Measurements from ENCODE around the gene CEP85L.

The CEP85L gene

GRCh38 chr6:118580585-118581419, 70.6 kb downstream of the CEP85L start:
- Mint-ChIP-seq H3K4me3 (peak overlapping the region; percentile 47), H3K36me3 (peaks cover 48% of the 10 kb centered on the region), H3K27ac (peak overlapping the region; percentile 89), H3K9me3 (peaks cover 18% of the 10 kb centered on the region), H3K4me1 (peaks cover 15% of the 10 kb centered on the region), H3K27me3 (no peaks in the 10 kb centered on the region)

- H3K27me3 Mint-ChIP-seq, result no peaks in the 10 kb centered on the region
- H3K4me3 Mint-ChIP-seq, result no peak overlapping the region
- H3K9me3 Mint-ChIP-seq, result peaks cover 18% of the 10 kb centered on the region
- no peak overlapping the region for H3K27ac Mint-ChIP-seq
- H3K36me3 Mint-ChIP-seq, result peaks cover 56% of the 10 kb centered on the region
- H3K4me1 Mint-ChIP-seq, result peaks cover 5% of the 10 kb centered on the region
These were observed 71.6 kb downstream of the CEP85L start for GRCh38 chr6:118579786-118580185.

GRCh38 chr6:118578617-118579016, 72.8 kb downstream of the CEP85L start:
- H3K27ac Mint-ChIP-seq, result no peak overlapping the region
- H3K27me3 Mint-ChIP-seq, result no peaks in the 10 kb centered on the region
- peaks cover 67% of the 10 kb centered on the region for H3K36me3 Mint-ChIP-seq

GRCh38 chr6:118577972-118578371, 73.4 kb downstream of the CEP85L start:
- no peaks in the 10 kb centered on the region for H3K27me3 Mint-ChIP-seq
- H3K27ac Mint-ChIP-seq, result no peak overlapping the region
- peaks cover 68% of the 10 kb centered on the region for H3K36me3 Mint-ChIP-seq
- H3K4me1 Mint-ChIP-seq, result peaks cover 4% of the 10 kb centered on the region
- peaks cover 18% of the 10 kb centered on the region for H3K9me3 Mint-ChIP-seq
- H3K4me3 Mint-ChIP-seq, result no peak overlapping the region

More at GRCh38 chr6:118578617-118579016, 72.8 kb downstream of the CEP85L start:
- Mint-ChIP-seq H3K4me1 (peaks cover 4% of the 10 kb centered on the region), H3K9me3 (peaks cover 18% of the 10 kb centered on the region), H3K4me3 (no peak overlapping the region)

GRCh38 chr6:118574051-118574865, 77.1 kb downstream of the CEP85L start:
- Mint-ChIP-seq H3K27me3 (no peaks in the 10 kb centered on the region), H3K9me3 (peaks cover 5% of the 10 kb centered on the region)

GRCh38 chr6:118571121-118571520, 80.3 kb downstream of the CEP85L start:
- peaks cover 27% of the 10 kb centered on the region for H3K4me1 Mint-ChIP-seq
- no peaks in the 10 kb centered on the region for H3K9me3 Mint-ChIP-seq
- no peaks in the 10 kb centered on the region for H3K27me3 Mint-ChIP-seq
- H3K4me3 Mint-ChIP-seq, result no peak overlapping the region
- H3K36me3 Mint-ChIP-seq, result peaks cover 26% of the 10 kb centered on the region
- H3K27ac Mint-ChIP-seq, result no peak overlapping the region

More at GRCh38 chr6:118574051-118574865, 77.1 kb downstream of the CEP85L start:
- H3K4me1 Mint-ChIP-seq, result peaks cover 22% of the 10 kb centered on the region
- H3K36me3 Mint-ChIP-seq, result peaks cover 49% of the 10 kb centered on the region
- H3K27ac Mint-ChIP-seq, result peak overlapping the region; percentile 59
- H3K4me3 Mint-ChIP-seq, result no peak overlapping the region

GRCh38 chr6:118569498-118569897, 81.9 kb downstream of the CEP85L start:
- Mint-ChIP-seq H3K9me3 (no peaks in the 10 kb centered on the region), H3K4me1 (peaks cover 41% of the 10 kb centered on the region), H3K36me3 (peaks cover 17% of the 10 kb centered on the region), H3K27me3 (no peaks in the 10 kb centered on the region), H3K4me3 (no peak overlapping the region), H3K27ac (no peak overlapping the region)

- Mint-ChIP-seq H3K27ac (peak overlapping the region; percentile 12), H3K9me3 (no peaks in the 10 kb centered on the region)
These were observed 83.4 kb downstream of the CEP85L start for GRCh38 chr6:118567974-118568373.

GRCh38 chr6:118565311-118565960, 86.0 kb downstream of the CEP85L start:
- Mint-ChIP-seq H3K9me3 (no peaks in the 10 kb centered on the region), H3K27ac (peak overlapping the region; percentile 35), H3K4me1 (peaks cover 43% of the 10 kb centered on the region), H3K27me3 (no peaks in the 10 kb centered on the region), H3K36me3 (peaks cover 8% of the 10 kb centered on the region), H3K4me3 (no peak overlapping the region)

More at GRCh38 chr6:118567974-118568373, 83.4 kb downstream of the CEP85L start:
- H3K27me3 Mint-ChIP-seq, result no peaks in the 10 kb centered on the region
- peaks cover 7% of the 10 kb centered on the region for H3K36me3 Mint-ChIP-seq
- peaks cover 41% of the 10 kb centered on the region for H3K4me1 Mint-ChIP-seq
- H3K4me3 Mint-ChIP-seq, result no peak overlapping the region

GRCh38 chr6:118562959-118563358, 88.4 kb downstream of the CEP85L start:
- Mint-ChIP-seq H3K9me3 (no peaks in the 10 kb centered on the region), H3K4me1 (peaks cover 53% of the 10 kb centered on the region), H3K36me3 (peaks cover 10% of the 10 kb centered on the region), H3K27ac (peak overlapping the region; percentile 60), H3K27me3 (no peaks in the 10 kb centered on the region), H3K4me3 (no peak overlapping the region)

GRCh38 chr6:118562248-118562647, 89.1 kb downstream of the CEP85L start:
- H3K4me3 Mint-ChIP-seq, result no peak overlapping the region

GRCh38 chr6:118559659-118560058, 91.7 kb downstream of the CEP85L start:
- Mint-ChIP-seq H3K9me3 (no peaks in the 10 kb centered on the region), H3K27ac (peak overlapping the region; percentile 68), H3K4me1 (peaks cover 63% of the 10 kb centered on the region)

More at GRCh38 chr6:118562248-118562647, 89.1 kb downstream of the CEP85L start:
- Mint-ChIP-seq H3K4me1 (peaks cover 60% of the 10 kb centered on the region), H3K9me3 (no peaks in the 10 kb centered on the region), H3K36me3 (peaks cover 10% of the 10 kb centered on the region), H3K27ac (no peak overlapping the region), H3K27me3 (no peaks in the 10 kb centered on the region)

GRCh38 chr6:118558464-118559217, 92.8 kb downstream of the CEP85L start:
- Mint-ChIP-seq H3K9me3 (no peaks in the 10 kb centered on the region), H3K27me3 (no peaks in the 10 kb centered on the region), H3K36me3 (peaks cover 9% of the 10 kb centered on the region), H3K27ac (peak overlapping the region; percentile 97), H3K4me1 (peaks cover 63% of the 10 kb centered on the region), H3K4me3 (peak overlapping the region; percentile 75)

More at GRCh38 chr6:118559659-118560058, 91.7 kb downstream of the CEP85L start:
- H3K4me3 Mint-ChIP-seq, result no peak overlapping the region
- peaks cover 9% of the 10 kb centered on the region for H3K36me3 Mint-ChIP-seq
- no peaks in the 10 kb centered on the region for H3K27me3 Mint-ChIP-seq

- Mint-ChIP-seq H3K36me3 (peaks cover 5% of the 10 kb centered on the region), H3K9me3 (no peaks in the 10 kb centered on the region), H3K27me3 (no peaks in the 10 kb centered on the region), H3K27ac (no peak overlapping the region), H3K4me3 (no peak overlapping the region), H3K4me1 (peaks cover 71% of the 10 kb centered on the region)
These were observed 96.7 kb downstream of the CEP85L start for GRCh38 chr6:118554698-118555097.

GRCh38 chr6:118553132-118553531, 98.3 kb downstream of the CEP85L start:
- Mint-ChIP-seq H3K4me1 (peaks cover 68% of the 10 kb centered on the region), H3K27me3 (no peaks in the 10 kb centered on the region), H3K9me3 (no peaks in the 10 kb centered on the region), H3K27ac (no peak overlapping the region), H3K36me3 (peaks cover 5% of the 10 kb centered on the region), H3K4me3 (no peak overlapping the region)

Measured in activated naive CD4-positive, alpha-beta T cell treated with anti-CD3 and anti-CD28 coated beads, Interleukin-2, amount 50 U/mL, for 24 hours (primary cell).